PC-9 (cell line): Measurements from ENCODE around the gene SLC26A3.

Source experiments
- CTCF ChIP-seq: fragments of 200-600 bp; sonication (generic); conservative IDR thresholded peaks from 2 replicates; pipeline ENCODE4 v1.6.1; 2017; ENCODE audit warnings: mixed run types, antibody characterized with exemption, mild to moderate bottlenecking, moderate library complexity
- EZH2 ChIP-seq: fragments of 200-600 bp; sonication (generic); IDR thresholded peaks from 2 replicates; pipeline ENCODE4 v1.8.0; 2017; ENCODE audit warnings: antibody characterized with exemption, low read depth

- no peak for TF ChIP-seq CTCF
- TF ChIP-seq EZH2 = no peak
Observed at GRCh38 chr7:107826451-107826850, 23.4 kb upstream of the SLC26A3 start.
